CD4-positive, alpha-beta T cell treated with Interleukin-2 at 100 ng/mL for 4 hours (primary cell): ENCODE data around the gene SPATC1L.
"Not testable (repeated sequence)": the region's sequence is repeated elsewhere in the genome, so short reads cannot be mapped to it uniquely, and the experiment has no call there.

Experiments used
- DNase-seq: peaks from one replicate; pipeline ENCODE4 v3.0.0-alpha.2; 2020; ENCODE audit warnings: low spot score

The SPATC1L gene

DNA sequence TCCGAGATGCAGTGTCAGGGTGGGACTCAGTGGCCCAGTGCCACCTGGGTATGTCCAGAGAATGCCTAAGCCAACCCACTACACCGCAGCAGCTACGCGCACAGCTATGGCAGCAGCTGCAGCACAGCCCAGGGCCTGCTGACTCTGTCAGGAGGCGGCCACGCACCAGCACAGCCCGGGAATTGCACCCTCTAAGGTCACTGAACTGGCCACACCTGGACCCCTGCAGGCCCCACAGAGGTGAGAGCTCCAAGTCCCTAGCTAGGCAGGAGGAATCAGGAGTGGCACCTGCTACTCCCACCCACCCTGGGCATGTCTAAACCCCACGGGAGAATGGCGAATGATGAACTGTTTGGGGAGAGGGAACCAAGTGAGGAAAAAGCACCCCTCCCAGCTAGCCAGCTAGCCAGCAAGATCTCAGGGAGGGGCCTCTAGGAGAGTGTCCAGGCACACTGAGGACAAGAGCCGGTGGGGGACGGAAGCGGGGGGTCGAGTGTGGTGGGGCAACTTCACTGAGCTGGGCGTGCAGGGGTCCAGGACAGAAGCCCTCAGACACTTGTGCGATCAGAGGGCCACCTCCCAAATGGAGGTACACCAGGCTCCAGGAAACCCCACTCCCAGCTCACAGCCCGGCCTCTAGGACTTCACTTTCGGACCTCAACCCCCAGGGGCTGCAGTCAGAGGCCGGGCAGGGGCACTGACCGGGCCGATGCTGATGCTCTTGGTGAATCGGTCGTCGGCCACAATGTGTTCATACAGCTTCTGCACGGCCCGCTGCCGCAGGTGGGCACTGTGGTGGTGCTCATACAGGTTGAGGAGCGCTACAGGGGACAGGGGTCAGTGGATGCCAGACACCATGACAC is 30.4 kb upstream of the SPATC1L start:
- DNase-seq: no peak

DNA sequence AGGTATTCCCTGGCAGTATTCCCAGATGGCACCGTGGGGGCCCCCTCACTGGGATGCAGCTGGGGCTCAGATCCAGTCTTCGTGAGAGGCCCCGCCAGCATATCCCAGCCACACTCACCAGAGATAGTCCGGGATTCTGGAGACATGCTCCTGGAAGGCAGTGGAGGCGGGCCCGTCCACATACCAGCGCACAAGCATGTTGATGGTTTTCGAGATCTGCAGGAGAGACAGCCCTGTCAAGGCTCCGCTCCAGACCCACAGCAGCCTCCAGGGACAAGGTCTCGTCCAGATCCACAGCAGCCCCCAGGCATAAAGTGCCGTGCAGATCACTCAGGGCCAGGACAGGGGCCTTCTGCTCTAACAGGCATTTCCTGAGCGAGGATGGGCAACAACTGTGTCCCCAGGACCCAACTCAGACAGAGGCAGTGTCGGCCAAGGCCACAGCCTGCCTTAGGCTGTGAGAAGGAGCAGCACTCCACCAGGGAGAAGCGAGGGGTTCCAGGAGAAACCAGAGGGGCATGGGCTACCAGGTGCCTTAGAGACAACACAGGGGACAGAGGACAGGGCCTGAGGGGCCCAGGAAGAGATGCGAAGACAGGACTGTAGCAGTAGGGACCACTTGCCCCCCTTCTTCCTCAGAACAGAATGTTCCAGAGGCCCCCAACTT is 29.5 kb upstream of the SPATC1L start:
- DNase-seq: no peak

DNA sequence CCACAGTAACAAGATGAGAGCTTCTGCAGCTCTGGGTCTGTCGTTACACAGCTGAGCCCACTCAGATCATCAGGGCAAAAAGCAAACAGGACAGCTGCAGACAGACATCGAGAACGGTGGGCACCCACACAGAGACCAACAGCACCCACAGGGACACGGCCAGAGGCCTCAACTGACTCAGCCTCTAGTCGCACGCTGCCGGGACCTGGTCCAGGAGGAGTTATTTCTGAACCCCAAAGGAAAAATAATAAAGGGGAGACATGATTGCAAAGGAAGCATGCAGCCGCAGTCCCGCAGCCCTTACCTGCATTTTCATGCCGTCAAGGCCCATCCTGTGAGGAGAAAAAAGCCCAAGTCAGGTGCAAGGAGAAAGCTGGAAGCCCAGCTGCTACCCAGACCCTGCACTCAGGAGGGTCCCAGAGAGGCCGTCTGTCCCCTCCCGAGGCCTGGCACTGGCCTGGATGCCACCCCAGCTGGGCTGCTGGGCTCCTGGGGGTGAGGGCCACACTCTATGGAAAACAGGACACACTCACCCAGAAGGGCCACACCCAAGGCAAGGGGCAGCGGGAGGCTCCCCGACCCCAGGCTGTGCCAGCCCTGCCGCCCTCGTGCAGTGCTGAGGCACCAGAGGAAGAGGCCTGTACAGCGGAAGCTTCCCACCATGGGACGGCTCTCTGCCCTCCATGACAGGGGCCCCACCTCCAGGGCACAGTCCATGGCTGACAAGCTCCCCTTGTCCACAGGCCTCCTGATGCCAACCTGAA is 28.6 kb upstream of the SPATC1L start:
- no peak for DNase-seq

DNA sequence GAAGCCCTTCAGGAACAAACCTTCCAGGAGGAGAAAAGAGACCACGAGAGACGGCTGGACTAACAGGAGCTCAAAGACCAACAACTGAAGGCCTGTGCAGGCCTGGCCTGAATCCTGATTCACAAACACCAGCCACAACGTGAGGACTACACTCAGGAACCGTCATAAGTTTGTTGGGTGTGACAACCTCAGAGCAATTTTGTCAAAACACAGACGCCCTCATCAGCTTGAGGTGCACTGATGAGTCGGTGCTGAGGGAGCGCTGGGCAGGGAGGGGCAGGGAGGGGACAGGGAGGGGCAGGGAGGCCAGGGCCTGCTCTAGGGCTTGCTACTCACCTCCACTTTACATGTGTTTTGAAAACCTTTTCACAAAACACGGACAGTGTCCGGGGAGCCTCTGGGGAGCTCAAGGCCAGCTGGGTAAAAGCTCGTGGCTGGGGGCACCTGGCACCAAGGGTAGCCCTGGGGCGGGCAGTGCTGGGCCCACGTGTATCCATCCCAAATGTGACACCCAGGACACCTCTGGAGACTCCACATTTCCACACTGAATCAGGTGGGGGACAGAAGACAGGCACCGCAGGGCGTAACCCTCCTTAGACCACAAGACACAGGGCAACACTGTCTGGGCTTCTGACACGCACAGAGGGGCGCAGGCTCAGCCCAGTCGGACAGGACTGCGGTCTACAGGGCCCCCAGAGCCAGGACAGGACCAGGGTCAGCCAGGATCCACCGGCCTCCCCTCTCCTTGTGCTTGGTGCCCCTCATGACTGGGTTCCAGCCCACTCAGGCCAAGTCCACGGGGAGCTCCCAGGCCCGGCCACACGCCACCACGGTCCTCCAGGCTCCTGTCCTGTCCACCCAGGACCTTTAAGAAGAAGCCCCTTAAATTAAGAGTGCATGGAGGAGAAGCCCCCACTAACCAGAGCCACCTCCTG is 27.8 kb upstream of the SPATC1L start:
- no peak for DNase-seq

DNA sequence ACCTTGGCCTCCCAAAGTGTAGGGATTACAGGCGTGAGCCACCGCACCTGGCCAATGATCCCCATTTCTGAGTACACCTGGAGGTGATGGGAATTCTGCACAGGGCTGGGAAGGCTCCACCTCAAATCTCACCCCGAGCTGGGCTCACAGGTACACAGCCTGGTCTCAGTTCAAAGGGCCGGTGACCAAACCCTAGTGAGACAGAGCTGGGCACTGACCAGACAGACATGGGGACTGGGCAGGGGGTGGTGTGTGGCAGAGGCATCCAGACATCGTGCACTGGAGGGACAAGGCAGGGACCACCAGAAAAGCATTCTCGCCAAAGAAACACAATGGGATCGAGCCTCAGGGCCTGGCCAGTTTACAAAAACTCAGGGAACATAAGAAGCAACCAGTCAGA is 27.1 kb upstream of the SPATC1L start:
- no peak for DNase-seq

DNA sequence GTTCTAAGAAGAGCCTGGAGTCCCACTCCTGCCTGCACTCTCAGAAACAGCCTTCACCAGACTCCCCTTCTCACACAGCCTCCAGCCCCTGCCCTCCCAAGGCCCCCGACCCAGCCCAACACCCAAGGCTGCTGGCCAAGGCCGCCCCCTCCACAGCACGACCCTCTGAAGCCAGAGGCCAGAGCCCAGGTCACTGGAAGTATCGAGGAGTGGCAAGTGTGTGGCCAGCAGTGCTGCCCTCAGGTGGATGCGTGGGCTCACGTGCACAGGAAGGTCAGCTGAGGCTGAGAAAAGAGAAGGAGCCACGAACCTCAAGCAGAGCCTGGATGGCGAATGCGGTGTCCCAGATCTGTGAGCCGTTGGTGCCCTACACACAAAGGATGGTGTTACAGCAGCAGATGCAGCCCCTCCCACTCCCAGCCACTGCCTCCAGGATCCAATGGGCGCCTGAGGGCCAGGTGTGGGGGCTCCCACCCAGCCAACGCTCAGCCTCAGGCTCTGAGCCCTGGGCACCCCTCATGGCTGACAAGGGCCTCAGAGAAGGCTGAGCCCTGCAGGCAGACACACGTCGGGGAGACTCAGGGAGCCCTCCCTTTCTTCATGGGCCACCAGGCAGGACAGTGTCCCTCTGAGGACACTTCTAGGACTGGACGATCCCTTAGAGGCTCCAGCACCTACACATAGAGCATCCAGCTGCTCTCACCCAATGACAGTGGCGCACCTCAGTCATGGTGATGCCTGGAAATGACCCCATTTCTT is 26.3 kb upstream of the SPATC1L start:
- DNase-seq: no peak

DNA sequence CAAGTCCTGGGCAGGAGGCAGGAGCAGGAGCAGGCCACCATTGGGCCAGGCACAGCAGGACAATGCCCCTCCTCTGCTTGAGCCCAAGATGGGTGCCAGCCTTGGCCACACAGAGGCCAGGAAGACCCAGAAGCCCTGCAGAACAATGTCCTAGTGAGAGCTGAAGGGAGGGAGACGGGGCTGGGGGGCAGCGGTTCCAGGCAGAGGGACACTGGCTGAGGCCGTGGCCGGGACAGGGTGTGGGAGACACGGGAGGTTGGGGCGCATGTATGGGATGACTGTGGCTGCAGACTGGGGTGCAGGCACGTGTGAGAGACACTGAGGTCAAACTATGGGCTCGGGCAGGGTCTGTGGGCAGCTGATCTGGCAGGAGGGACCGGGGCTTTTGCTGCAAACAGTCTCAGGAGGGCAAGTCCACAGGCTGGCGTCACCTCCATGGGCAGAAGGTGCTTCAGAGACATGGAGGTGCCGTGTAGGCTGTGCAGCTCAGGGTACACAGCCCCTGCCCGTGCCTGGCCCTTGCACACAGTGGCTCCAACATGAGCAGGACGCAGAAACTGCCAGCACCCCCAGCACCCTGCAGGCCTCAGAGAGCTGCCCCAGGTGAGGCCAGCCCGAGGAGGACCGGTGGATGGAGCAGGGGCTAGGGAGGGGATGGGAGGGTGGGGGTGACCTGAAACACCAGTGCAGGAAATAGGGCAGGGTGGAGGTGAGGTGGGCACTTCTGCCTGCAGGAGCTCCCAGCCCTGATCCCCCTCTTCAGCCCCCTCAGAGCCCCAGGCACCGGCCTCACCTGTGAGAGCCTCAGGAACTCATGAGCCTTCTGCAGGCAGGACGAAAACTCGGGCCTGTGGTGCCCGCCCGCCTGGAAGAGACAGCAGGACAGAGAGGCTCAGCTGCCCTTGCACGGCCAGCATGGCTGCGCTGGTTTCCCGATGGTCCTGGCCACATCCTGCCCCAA is 24.8 kb upstream of the SPATC1L start:
- no peak for DNase-seq

DNA sequence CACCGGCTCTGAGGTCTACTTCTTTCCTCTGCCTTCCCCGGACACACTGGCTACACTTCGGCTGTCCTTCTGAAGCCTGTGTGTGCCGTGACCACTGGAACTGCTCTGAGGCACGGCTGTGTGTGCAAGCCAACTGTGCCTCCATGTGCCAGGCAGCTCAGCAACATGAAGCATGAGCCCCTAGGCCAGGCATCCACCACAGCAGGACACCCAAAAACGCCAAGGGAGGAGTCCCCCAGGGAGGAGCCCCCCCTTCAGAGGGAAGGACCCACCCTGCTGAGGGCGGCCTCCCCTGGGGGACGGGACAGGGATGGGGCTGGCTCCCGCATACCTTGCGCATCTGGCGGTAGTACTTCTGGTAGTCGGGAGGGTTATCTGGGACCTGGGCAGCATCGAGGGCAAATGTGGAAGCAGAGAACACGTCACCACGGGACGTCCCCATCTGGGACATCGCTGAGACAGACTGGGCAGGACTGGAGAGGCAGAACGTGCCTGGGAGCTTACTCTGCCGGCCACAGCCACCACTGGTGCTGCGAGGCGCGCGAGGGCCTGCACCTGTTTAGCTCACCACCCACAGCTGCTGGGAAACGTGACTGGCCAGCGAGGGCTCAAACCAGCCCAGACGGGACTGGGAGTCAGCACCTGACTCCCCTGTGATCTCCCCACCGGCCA is 23.8 kb upstream of the SPATC1L start:
- DNase-seq: no peak

DNA sequence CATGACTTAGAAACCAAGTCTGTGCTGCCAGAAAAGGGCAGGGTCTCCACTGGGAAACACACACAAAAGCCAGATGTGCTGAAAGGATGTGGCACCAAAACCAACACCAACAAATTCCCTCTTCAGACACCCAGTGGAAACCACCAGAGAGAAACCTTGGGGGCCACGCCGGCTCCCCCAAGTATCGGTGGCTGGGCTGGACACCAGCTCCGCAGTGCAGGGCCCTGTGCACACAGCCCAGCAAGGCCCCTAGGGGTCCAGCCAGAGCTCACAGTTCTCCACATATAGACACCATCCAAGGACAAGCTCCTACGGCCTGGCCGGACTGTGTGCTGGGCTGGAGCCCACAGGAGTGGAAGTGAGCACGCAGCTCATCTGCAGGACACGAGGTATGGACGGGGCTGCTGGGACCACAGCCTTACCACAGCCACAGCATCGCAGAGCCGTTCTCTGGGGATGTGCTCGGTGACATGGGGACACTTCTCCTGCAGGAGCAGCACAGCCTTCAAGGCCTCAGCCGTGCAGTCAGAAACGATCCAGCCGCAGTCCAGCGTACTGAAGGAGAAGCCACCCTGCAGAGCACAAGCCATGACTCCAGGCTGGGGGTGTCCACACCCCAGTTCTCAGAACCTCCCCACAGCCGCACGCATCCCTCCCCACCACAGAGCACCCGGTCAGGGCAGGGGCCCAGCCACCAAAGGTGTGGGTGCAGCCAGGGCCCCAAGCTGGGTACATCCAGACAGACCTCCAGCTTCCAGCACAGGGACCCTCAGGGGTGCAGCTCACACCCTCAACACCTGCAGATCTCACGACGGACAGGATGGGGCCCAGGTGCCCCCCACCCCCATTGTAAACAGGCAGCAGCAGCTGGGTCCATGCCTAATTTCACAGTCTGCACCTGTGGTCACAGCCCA is 23.0 kb upstream of the SPATC1L start:
- DNase-seq: no peak

DNA sequence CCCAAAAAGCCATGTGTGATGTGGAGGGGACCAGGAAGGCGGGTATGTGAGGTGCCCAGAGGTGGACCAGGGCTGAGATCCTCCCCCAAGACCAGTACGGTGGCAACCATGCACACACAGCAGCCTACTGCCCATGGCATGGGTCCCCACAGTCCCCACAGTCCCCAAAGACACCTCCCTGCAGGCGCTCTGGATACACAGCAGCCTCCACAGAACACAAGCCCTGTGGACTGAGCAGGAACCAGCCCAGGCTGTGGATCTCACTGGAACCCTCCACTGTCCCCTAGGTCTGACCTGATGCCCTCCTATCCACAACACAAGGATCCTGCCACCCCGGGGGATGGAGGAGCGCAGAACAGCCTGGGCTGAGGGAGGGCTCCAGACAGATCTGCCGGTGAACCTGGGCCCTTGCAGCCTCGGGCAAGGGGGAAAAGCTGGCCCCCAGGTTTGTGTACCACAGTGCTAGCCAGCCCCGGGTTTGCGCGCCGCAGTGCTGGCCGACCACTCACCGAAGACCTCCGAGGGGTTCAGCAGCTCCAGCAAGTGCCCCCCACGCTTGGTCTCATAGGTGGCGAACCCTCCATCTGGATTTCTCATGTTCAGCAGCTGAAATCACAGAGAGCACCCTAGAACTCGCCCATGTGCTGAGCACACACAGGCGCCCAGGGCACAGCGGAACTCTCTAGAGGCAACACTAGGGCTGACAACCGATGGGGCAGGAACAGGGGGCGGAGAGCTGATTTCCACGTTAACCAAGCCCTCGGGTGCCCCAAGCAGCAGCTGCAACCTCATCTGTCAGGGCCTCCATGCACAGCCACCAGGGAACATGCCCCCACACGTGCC is 22.1 kb upstream of the SPATC1L start:
- no peak for DNase-seq

DNA sequence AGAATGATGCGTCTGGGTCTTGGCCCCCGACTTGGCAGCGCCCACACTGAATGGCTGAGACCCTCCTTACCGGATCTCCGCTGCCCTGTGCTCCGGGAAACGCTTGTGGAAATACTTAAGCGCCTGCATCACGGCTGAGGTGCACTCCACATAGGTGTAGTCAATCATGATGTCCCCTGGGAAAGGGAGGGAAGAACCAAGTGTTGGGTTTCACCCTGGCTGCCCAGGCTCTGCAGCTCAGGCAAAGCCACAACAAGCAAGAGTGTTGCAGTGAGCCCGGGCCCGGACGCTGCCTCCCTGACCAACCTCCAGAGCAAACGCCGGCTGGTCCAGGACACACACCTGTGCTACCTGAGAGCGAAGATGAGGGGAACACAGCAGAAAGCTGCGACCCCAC is 21.5 kb upstream of the SPATC1L start:
- DNase-seq: no peak

DNA sequence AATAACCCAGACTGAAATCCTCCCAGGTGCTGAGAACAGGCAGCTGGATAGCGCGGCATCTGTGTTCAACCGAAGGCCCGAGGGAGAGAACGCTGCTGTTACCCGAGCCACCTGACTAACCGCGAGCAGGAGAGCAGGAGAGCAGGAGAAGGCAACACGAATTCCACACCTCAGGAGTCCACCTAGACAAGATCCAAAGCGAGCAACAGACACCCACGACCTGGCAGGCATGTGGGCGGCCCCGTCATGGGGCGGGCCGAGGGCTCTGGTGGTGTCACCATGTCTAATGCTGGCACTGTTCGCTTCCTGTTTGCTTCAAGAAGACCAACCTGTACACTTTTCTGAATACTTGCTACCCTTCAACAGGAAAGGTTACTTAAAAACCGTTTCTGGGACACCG is 20.9 kb upstream of the SPATC1L start:
- DNase-seq: no peak

DNA sequence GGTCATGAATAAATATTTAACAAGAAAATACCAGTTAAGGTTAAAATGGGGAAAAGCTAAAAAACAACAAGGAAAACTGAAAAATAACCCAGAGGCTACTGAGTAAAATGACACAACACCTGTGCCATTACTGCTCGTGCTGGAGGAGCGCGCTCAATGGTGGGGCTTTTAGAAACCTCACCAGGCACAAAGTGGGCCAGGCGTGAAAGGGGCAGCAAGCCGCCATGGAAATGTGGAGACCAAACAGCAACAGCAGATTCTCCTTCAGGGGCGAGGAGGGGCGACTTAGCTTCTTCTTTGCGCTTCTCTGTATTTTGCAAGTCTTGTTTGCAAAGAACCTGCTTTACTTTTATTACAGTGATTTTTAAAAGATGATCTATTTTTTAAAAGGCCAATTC is 18.9 kb upstream of the SPATC1L start:
- DNase-seq: no peak

DNA sequence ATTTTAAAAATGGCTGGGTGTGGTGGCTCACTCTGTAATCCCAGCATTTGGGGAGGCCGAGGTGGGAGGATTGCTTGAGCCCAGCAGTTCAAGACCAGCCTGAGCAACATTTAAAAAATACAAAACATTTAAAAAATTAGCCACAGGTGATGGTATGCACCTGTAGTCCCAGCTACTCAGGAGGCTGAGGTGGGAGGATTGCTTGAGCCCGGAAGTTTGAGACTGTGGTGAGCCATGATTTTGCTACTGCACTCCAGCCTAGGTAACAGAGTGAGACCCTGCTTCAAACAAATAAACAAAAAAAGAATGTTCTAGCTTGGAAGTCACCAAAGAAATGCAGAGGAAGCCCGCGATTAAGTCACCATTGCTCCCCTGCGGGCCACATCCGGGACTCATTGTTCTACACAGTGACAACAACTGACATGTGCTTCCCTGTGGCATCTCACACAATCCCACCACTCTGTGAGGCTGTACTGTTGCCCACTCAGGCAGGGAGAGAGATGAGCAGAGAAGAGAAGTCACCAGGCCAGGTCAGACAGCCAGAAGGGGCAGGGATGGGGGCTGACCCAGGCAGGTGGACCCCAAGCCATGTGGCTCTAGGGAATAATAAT is 18.4 kb upstream of the SPATC1L start:
- no peak for DNase-seq

DNA sequence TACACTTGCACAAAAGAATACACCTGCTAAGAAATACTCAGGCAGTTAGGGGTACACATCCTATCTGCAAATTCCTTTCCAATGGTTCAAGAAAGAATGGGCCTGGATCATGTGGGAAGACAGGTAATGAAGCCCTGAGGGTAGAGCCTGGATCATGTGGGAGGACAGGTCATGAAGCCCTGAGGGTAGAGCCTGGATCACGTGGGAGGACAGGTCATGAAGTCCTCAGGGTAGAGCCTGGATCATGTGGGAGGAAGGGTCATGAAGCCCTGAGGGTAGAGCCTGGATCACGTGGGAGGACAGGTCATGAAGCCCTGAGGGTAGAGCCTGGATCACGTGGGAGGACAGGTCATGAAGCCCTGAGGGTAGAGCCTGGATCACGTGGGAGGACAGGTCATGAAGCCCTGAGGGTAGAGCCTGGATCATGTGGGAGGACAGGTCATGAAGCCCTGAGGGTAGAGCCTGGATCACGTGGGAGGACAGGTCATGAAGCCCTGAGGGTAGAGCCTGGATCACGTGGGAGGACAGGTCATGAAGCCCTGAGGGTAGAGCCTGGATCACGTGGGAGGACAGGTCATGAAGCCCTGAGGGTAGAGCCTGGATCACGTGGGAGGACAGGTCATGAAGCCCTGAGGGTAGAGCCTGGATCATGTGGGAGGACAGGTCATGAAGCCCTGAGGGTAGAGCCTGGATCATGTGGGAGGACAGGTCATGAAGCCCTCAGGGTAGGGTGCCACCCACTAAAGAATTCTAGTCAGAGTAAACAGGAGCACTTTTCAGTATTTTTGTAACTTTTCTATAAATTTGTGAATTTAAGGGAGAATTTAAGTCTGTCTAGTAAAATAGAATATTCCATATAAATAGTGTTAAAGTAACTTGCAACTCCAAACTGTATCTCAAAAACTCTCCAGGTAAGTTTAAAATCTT is 16.9 kb upstream of the SPATC1L start:
- DNase-seq: not testable (repeated sequence)
